GM18868 (cell line): Measurements from ENCODE around the gene S100A9.
"Not testable (repeated sequence)": the region's sequence is repeated elsewhere in the genome, so short reads cannot be mapped to it uniquely, and the experiment has no call there.

Source experiments
- ATAC-seq: cut with Tn5 transposase; IDR thresholded peaks from one replicate; pipeline ENCODE4 v1.9.1; 2021; ENCODE audit warnings: mild to moderate bottlenecking, moderate library complexity; ENCODE audit not compliant: unreplicated experiment

Gene S100A9

DNA sequence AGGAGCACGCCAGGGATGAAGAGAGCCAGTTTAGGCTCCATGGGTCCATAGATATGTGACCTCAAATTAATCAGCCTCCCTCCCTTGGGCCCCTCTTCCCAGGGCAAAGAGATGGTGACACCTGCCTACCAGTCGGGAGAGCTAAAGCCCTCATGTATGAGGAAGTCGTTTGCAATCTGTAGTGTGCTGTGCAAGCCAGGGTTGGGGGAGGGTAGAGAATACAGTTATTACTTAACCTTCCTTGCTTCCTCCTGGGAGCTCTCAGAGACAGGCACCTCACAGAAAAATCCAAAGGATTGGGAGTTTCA, 13.0 kb upstream of the S100A9 start:
- no peak for ATAC-seq

DNA sequence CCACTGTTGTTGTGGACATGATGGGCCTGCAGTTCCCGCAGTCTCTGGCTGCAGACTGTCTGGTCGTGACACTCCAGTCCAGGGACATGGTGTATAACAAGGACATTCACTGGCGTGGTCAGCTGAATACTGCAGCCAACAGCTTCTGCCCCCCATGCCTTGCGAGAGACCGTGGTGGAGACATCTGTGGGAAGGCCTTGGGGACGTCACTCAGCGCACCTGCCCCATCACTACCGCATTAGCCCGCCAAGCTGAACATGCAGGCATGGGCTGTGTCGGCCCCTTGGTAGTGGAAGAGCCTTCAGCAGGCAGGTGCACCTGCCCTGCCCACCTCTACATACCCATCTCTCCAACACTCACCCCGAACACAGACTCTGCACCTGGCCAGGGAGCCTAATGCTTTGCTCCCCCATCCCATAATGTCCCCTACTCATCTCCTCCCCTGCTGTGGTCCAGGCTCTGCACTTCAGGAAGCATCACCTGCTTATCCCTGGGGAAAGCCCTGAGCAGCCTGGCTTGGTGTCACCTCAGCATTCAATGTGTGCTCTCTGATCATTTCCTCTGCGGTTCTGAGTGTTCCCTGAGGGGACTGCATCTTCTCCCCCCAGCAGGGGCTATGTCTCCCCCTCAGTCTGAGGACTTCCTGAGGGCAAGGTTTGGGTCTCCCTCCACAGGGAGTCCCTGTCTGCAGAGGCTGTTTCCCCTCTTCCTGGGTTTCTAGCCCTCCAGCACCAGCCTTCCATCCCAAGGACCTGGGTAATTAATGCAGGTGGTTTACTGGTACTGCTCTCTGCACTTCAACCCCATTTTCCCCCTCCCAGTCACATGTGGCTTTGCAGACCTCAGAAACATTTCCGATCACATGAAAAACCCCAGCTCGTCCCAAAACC, 12.2 kb upstream of the S100A9 start:
- ATAC-seq = peak; percentile 20

DNA sequence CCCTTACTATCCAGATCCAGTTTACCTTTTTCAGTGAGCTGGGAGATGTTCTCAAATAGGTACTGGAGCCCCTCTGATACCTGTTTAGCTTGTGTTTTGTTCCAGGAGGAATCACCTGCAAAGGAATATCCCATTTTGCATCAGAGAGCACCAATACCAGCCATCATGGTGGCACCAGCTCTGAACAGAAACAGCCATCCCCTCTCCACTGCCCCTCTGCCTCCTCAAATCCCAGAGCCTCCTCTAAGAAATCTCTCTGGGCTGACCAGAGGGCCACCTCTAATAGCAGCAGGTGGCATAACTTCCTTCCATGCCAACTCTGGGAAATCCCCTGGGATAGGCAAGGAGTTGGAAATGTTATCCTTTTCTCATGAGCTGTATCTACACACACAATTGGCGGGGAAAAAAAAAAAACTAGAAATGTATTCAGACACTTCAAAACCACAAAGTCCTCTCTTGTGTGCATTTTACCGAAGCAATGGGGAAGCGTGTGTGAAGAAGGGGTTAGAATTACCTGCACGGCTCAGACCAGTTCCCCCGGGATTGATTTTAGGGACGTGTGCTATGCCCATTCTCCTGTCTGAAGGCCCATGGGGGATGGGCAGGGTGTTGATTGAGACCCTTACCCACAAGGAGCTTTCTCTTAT, 11.5 kb upstream of the S100A9 start:
- ATAC-seq = peak; percentile 23

DNA sequence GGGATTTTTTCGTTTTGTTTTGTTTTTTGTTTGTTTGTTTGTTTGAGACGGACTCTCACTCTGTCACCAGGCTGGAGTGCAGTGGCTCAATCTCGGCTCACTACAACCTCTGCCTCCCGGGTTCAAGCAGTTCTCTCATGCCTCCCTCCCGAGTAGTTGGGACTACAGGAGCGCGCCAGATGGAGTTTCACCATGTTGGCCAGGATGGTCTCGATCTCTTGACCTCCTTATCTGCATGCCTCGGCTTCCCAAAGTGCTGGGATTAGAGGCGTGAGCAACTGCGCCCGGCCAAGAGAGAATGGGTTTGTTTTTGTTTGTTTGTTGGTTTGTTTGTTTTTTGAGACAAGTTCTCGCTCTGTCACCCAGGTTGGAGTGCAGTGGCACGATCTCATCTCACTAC, 10.6 kb upstream of the S100A9 start:
- not testable (repeated sequence) for ATAC-seq

DNA sequence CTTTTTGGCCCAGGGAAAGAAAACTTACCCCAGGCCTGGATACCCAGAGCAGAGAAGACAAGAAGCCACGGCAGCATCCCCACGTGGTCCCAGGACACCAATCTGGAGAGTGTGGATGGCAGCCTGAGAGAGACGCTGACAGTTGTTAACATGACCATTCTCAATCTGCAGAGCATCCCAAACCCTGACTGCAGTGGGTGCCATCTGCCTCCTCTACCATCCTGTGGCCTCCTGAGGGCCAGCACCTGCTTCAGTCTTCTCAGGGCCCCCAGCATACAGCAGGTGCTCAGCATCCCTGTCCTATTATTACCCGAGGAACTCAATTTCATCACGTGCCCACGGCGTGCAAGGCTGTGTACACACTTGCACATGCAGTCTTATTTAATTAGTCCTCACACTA, 9.8 kb upstream of the S100A9 start:
- no peak for ATAC-seq

DNA sequence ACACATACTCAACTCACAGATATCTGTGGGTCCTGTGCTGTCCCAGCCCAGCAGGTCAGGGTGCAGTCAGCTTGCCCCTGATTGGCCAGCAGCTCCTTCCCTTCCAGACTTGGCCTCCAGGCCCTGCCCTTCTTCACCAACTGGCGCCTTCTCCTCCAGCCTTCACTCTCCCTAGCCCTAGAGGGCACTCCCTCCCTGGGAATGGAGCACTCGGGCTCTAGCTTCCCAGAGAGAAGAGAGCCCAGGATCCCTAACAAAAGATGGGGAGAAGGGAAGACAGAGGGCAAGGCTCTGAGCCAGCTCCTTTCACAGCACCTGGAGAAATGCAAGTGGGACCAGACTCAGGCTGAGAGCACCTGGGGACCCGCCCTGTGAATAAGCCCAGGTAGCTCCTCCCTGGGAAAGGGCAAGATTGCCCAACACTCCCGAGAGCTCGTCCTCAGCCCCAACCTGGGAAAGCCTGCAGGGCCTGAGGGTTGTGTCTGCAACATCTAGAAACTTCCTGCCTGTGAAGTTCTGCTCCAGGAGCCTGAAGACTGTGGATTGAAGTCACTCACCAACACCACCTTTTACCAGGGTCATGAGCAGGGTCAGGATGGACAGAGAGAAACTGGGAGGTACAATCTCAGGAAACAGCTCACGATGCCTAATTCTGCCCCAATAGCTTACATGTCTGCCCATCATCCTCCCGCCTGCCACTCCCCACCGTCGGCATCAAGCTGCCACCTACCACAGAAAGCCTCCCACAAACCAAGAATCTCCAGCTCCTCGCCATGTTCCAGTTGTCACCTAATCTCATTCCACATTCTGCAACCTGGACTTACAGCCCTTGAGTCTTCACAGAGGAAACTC, 8.9 kb upstream of the S100A9 start, which contains the start of gene PGLYRP4:
PGLYRP4 (minus strand) TSS at position 331 of the 852 bp plus-strand sequence. CDS start 909 bp downstream, outside the sequence.
- no peak for ATAC-seq

DNA sequence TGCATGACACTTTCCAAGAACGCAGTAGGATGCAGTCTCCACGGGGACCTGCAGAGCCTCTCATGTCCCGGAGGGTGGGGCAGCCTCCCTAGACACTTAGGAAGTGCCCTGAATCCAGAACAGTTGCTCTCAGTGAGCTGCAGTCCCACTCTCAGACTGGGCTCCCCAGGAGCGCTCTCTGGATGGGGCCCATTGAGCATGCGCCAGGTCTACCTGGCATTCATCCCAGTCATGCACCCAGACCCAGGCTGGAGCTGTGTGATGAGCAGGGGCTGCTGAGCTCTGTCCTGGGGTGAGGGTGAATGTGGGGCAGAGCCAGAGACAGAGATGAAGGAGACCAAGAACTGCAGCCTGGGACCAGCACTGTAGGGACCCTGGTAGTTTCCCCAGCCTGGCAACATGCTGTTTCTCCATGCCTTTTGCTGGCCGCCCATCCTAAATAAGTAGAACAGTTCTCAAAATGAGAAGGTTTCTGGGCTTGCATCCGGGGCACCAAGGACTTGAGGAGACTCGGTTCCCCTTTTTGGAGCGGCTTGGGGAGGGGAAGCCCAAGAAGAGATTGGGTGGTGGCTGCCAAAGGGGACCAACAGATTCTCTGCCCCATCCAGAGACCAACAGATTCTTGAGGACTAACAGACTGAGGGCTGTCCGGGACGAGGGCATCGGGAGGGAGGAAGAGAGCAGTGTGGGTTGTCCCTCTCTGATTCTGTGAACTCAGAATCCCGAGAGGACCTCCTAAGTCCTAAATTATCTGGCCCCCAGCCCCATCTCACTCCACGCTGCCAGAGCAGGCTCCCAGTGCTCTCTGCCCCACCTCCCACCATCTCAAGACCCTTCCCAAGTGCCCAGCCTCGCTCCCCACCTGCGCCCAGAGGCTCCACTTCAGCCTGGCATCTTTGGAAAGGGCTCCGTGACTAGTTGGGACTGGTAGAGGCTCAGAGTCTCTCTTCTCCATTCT, 8.0 kb upstream of the S100A9 start:
- no peak for ATAC-seq

DNA sequence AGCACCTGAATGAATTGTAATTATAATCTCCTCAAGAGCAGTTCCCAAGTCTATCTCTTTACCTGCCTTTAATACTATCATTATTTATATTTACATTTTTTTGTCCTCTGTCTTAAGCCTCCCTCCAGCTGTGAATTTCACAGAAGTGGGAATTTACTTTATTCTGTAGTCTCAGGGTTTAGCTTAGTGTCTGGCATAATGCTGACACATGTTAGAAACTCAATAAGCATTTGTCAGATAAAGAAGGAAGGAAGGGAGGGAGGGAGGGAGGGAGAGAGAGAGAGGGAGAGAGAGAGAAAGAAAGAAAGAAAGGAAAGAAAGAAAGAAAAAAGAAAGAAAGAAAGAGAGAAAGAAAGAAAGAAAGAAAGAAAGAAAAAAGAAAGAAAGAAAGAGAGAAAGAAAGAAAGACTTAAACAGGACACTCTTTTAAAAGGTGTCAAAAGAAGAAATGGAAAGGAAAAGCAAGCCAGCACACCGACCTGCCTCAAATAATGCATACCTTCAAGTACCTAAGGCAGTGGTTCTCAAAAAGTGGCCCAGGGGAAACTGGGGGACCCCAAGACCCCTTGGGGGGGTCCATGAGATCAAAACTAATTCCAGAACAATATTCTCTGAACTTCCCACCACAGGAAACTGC, 7.2 kb upstream of the S100A9 start:
- ATAC-seq = no peak

DNA sequence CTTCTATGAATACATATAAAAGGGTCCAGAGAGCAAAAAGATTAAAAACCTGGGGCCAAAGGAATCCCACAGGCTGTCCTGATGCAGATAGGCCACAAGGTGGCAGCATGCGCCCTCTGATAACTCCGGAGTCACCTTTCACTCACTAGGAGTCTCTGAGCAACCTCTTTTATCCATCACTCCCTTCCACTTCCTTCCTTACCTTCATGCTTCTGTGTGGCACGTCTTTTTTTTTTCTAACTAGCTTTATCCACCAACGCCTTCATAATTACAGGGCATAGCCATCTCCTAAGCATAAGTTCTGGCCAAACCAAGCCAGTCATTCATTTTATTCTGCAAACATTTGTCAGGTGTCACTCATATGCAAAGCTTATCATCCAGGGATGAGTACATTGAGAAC, 5.1 kb upstream of the S100A9 start:
- ATAC-seq = no peak

DNA sequence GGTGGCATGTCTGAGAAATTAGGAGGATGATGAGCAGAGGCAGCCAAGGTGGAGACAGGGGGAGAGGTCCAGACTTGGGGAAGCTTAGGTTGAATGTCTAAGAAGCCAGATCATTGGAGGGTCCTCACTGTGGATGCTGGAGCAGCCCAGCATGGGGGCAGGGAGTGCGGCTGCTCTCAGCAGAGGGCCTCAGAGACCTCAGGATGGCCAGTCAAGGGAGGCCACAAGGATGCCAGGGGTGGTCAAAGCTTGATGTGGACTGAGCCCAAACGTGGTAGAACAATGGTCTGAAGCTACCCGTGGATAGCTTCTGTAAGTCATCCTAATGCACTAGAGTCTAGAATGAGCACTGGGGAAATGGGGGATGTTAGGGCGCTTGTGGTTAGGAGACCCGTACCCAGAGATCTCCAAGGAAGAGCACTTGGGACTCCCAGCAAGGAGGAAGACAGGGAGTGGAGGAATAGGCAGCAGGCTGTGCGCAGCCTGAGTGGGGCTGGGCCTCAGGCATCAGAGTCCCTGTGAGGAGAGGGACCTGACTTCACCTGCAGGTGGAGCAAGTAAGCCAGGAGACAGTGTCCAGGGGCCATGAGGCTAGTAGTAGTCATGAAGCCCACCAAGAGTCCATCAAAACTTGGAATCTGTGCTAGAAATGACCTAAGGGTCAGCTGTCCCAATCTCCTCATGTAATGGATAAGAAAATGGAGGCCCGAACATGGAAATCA, 4.3 kb upstream of the S100A9 start:
- ATAC-seq = no peak

DNA sequence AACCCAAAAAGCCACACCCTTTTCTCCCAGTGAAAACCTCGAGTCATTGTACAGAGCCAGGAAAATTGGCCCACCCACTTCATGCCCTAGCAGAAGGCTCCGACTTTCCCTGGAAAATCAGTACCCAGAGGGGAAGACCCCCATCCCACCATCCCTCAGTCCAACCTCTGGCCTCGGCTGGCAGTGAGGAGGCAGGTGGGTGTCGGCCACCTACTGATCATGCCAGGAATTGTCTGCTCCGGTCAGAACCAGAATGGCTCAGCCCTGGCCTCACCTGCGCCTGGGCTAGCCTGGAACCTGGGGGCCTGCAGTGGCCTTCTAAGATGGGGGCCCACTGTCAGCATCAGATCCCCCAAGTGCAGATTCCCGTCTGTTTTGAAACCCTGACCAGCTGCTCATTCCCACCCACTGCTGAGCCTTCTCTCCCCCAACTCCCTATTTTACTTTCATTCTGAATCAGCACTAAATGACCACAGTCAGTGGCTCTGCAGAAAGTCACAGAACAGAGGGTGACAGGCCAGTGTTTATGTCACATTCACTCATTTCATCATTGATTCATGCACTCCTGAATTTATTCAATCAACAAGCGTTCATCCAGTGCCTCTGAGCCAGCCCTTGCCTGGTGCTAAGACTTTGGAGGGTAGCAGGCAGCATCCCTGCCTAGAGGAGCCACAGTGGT, 3.0 kb upstream of the S100A9 start:
- no peak for ATAC-seq

DNA sequence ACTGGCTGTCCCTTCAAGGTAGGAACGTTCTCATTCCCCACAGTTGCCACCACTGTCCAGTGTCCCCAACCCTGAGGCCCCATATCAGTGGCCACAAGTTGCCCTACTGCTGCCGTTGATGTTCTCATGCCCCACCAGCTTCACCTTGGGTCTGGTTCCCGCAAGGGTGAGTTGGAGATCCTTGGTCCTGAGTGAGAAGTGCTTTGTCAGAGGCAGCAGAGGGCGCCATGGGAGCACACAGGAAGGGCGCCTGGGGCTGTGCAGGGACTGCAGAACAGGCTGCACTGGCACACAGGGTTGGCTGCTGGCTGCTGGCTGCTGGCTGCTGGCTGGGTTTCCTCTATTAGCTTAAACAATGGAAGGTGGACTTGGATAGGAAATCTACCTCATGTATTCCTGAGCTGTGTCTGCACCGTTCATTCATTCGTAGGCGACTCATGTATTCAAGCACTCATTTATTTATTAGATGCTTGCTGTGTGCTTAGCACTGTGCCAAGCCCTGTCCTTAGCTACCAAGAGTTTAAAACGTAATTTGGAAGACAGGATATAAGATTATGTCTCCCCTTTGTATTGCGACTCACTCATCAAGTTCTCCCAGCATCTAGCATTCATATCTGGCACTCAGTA, 2.1 kb upstream of the S100A9 start:
- peak; percentile 63 for ATAC-seq

DNA sequence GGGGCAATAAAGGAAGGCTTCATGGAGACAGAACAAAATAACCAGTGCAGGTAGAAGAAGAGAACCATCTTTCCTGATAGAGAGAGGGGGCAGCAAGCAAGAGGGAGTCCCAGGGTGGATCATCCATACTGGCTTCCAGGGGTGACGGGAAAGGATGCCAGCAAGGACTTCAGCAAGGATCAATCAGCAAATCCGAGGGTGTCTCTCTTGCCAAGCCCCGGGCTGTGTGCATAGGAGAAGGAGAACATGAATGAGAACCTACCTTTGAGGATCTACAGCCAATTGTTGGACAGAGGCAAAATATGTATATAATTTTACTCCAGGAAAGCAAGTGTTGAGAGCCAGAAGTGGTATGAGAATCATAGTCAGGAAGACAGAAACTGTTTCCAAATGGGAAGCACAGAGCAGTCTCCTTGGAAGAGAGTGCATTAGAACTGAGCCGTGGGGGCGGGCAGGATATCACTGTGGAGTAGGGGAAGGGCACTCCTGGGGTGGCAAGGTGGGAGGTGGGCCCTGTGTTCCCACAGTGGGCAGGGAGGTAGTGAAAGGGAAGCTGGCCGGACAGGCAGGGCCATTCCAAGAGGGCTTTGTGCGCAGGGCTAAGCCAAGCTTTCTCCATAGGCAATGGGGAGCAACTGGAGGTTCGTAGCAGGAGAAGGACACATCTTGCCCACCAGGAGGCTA, 1.1 kb upstream of the S100A9 start:
- no peak for ATAC-seq

DNA sequence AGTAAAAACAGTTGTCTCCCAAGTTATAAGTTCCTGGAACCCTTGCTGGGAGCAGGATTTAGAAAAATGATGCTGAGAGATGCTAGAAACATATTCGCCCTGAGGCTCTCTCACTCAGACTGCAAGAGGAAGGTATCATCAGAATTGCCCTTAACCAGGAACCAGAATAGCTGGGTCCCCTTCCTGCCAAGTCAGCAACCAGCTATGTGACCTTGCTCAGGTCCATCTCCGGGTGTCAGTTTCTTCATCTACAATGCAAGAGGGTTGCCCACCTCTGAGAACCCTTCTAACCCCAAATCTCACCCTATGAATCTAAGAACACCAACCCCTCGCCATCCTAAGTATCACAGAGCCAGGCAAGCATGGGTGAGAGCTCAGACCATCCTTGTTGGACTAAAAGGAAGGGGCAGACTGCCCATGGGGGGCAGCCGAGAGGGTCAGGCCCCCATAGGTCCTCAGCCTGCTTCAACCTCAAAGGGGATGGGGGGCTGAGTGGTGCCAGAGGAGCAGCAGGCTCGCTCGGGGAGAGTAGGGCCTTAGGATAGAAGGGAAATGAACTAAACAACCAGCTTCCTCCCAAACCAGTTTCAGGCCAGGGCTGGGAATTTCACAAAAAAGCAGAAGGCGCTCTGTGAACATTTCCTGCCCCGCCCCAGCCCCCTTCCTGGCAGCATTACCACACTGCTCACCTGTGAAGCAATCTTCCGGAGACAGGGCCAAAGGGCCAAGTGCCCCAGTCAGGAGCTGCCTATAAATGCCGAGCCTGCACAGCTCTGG, 390 bp upstream of the S100A9 start:
- no peak for ATAC-seq

DNA sequence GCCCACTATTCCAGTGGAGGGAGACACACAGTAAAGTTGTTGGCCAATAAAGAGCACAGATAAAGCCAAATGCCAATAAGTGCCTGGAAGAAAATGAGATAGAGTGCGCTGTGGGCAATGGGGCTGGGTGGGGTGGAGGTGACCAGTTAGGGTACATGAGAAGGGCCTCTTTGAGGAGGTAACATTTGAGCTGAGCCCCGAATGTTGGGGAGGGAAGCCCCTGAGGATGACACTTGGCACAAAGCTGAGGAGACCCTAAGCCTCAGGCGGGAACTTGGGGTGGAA, 979 bp downstream of the S100A9 start:
- no peak for ATAC-seq

DNA sequence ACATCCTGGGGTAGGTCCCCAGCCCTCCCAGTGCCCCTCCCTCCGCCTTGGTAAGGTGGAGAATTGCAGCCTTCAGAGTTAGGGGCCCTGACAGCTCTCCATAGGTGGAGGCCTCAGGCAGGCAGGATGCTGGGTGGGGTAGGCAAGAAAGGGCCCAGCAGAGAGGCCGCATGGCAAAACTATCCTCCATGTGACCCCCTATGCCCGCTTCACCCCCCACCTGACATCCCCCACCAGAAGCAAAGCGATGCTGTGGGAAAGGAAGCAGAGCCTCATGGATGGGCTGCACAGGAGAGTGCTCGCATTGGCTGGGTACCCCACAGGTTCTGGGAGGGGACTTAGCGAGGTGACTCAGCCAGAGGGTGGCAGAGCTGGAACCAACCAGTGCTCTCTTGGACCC, 1.6 kb downstream of the S100A9 start:
- no peak for ATAC-seq

DNA sequence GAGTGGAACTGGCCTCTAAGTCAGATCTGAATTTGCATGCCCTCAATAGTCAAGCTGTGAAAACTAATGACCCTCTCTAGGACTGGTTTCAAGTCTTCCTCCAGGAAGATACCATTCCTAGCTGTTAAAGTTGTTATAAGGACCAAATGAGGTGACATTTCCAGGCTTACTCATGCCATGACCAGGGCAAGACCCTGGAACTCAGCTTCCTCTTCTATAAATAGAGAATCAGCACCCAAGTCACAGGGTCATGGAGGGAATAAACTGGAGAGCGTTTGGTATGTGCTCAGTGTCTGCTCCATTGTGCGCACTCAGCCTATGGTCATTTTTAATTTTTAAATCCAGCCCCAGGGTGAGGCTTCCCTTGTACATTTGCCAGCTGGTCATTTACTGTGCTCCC, 2.5 kb downstream of the S100A9 start:
- ATAC-seq = no peak
